Measurements from ENCODE around the gene UBTD1. TPM values are rescaled to one million over a fixed set of nuclear protein-coding genes. Genes with fewer than 3 reads are reported as not detected.

UBTD1 gene
- total RNA-seq, 4 donors from 2014 or later = 0.29 to 25.9 (median 6.7) TPM

DNA sequence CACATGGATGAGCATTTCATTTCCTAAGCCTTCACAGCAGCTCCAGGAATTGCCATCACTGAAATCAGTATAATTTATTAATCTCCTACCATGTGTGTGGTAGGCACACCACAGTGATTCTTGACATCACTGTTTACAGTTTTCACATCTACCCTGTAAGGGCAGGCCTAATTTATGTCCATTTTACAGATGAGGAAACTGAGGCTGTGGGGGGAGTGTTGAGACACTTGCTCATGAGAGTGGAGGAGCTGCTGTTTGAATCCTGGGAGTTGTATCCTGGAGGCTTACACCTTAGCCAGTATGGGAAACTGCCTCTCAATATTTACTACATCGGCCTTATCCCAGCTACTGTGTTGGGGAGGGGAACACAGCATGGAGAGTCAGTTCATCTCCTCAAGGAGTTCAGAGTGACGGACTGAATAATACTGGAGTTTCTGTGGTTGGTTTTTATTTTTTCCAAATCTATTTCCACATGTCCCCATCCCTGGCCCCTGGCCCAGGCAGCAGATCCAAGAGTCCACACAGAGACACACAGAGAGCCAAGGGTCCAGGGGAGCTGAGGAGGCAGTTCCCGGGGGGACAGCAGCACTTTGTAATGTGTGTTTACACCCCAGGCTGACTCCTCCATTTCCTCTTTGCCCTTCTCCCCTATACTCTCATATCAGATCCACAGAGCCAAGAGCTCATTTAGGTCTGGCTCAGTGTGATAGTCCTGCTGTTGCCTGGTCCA lies 13.2 kb downstream of the UBTD1 start:
- peak in 1 of 2 donors; percentile 44 for DNase-seq
- H3K27ac ChIP-seq = no peak overlapping the region

DNA sequence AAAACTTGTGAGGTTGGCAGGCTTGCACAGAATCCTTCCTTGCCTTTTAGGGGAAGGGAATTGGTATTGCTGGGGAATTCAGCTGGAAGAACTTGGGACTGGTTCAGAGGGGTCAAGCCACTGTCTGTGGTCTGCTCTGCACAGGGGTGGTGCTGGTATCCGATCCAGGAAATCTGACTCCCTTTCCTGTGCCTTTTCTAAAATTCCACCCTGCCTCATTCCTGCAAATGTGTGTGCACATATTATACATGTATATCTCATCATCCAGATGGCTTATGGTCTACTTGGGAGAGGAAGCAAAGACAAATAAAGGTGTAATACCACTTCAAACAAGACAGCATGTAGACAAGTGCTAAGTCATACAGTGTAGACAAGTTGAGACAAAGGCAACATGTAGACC lies 14.3 kb downstream of the UBTD1 start:
- Histone ChIP-seq H3K9me3 (no peaks in the 10 kb centered on the region), H3K36me3 (no peaks in the 10 kb centered on the region), H3K4me1 (no peaks in the 10 kb centered on the region), H3K4me3 (no peak overlapping the region), H3K27me3 (no peaks in the 10 kb centered on the region), H3K27ac (no peak overlapping the region)
- TF ChIP-seq, protein P1, sequence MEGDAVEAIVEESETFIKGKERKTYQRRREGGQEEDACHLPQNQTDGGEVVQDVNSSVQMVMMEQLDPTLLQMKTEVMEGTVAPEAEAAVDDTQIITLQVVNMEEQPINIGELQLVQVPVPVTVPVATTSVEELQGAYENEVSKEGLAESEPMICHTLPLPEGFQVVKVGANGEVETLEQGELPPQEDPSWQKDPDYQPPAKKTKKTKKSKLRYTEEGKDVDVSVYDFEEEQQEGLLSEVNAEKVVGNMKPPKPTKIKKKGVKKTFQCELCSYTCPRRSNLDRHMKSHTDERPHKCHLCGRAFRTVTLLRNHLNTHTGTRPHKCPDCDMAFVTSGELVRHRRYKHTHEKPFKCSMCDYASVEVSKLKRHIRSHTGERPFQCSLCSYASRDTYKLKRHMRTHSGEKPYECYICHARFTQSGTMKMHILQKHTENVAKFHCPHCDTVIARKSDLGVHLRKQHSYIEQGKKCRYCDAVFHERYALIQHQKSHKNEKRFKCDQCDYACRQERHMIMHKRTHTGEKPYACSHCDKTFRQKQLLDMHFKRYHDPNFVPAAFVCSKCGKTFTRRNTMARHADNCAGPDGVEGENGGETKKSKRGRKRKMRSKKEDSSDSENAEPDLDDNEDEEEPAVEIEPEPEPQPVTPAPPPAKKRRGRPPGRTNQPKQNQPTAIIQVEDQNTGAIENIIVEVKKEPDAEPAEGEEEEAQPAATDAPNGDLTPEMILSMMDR (IDR thresholded peaks at IDR 0.05) = no peak
- no peak for TF ChIP-seq POLR2A (IDR thresholded peaks at IDR 0.05)
- DNase-seq = no peak
- intact Hi-C loops (cut with DNase I; ENCODE audit: low total_unique reads) = no loop called here

More for the DNA sequence above, 13.2 kb downstream of the UBTD1 start:
- no peaks in the 10 kb centered on the region for H3K36me3 ChIP-seq
- intact Hi-C loops (cut with DNase I; ENCODE audit: low total_unique reads) = no loop called here
- no peaks in the 10 kb centered on the region for H3K27me3 ChIP-seq
- H3K4me1 ChIP-seq = no peaks in the 10 kb centered on the region
- no peak overlapping the region for H3K4me3 ChIP-seq
- no peaks in the 10 kb centered on the region for H3K9me3 ChIP-seq
- TF ChIP-seq, protein P1 (IDR thresholded peaks at IDR 0.05) = no peak
- no peak for TF ChIP-seq POLR2A (IDR thresholded peaks at IDR 0.05)

DNA sequence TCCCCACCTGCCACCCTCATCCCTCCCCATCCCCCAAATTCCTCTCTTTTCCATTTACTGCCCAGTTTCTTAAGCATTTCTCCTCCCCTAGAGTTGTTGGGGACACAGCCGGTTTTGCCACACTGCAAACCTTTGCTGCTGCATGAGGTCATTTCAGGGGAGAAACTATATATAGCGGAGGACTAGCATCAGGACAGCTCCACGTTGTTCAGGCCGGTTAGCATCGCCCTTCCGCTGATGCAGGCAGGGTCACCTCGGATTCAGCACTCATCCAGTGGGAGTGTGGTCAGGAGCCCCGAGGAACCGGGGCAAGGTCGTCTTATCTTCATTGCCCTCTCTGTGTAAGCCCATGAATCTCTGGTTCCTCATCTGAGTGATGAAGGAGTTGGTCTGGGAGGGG lies 15.6 kb downstream of the UBTD1 start:
- Histone ChIP-seq H3K4me1 (no peaks in the 10 kb centered on the region), H3K27me3 (no peaks in the 10 kb centered on the region), H3K36me3 (no peaks in the 10 kb centered on the region), H3K9me3 (no peaks in the 10 kb centered on the region), H3K27ac (no peak overlapping the region), H3K4me3 (no peak overlapping the region)
- no peak for TF ChIP-seq POLR2A (IDR thresholded peaks at IDR 0.05)
- TF ChIP-seq, protein P1 (IDR thresholded peaks at IDR 0.05) = no peak
- intact Hi-C loops (cut with DNase I; ENCODE audit: low total_unique reads) = no loop called here
- DNase-seq = no peak

DNA sequence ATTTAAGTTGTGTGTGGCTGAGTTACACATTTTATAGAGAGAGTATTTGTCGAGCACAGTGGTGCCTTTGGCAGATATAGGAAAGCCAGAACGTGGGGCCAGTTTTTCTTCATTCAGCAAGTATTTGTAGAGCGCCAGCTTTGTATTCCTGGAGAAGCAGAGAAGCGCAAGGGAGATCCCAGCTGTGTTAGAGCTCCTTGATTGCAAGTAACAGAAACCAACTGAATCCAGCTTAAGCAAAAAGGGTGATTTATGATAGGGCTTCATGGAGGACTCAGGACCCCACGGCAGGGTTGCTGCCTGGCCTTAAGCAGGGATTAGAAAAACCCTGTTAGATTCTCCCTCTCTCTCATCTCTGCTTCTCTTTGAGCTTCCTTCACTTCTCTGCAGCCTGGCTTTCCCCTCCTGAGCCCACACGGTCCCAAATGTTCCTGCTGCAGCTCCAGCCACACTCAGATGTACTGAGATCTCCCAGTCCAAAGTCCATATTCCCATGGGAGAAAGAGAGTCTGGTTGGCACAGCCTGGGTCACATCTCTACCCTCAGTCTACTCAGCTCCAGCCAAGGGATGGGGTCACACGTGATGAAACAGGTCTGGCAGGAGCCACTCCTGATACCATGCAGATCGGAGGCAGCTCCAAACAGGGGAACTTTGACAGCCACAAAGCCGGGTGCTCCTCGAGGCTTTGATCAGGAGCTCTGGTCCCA lies 16.7 kb downstream of the UBTD1 start:
- Histone ChIP-seq H3K27ac (no peak overlapping the region), H3K4me3 (no peak overlapping the region), H3K4me1 (no peaks in the 10 kb centered on the region), H3K9me3 (no peaks in the 10 kb centered on the region), H3K27me3 (no peaks in the 10 kb centered on the region), H3K36me3 (no peaks in the 10 kb centered on the region)
- intact Hi-C loops (cut with DNase I; ENCODE audit: low total_unique reads) = no loop called here
- TF ChIP-seq, protein P1 (IDR thresholded peaks at IDR 0.05) = no peak
- TF ChIP-seq POLR2A (IDR thresholded peaks at IDR 0.05) = no peak
- DNase-seq = no peak

DNA sequence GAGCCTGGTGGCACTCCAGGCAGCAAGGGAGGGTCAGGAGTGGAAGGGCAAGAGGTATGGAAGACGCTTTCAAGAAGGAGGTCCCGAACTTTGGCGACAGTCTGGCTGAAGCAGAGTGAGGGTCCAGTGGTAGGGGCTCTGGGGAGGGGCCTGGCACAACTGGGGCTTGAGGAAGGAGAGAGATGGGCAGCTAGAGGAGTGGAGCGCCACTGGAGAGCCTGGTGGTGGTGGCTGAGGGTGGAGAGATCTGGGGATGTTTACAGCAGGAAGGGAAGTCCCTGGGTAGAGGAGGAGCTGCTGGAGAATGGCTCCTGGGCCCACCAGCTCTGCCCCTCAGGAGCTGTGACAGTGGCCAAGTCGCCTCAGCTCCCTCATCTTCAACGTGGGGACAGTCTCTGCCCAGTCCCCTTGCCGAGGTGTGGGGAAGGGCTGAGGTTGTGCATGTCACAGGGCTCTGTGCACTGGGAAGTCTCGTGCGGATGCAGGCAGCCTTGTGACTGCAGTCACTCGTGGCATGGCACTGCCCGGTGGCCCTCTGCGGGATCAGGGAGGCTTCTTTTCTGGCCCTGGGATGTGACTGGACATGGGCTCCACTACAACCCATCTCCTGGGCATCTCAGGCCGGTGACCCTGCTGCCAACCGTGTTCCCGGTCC lies 18.5 kb downstream of the UBTD1 start:
- intact Hi-C loops (cut with DNase I; ENCODE audit: low total_unique reads) = no loop called here
- H3K9me3 ChIP-seq = no peaks in the 10 kb centered on the region
- H3K27me3 ChIP-seq = no peaks in the 10 kb centered on the region
- H3K4me3 ChIP-seq = no peak overlapping the region
- TF ChIP-seq POLR2A (IDR thresholded peaks at IDR 0.05) = no peak
- TF ChIP-seq, protein P1 (IDR thresholded peaks at IDR 0.05) = no peak
- DNase-seq = no peak
- H3K27ac ChIP-seq = peak overlapping the region in 1 of 2 donors; percentile 65
- no peaks in the 10 kb centered on the region for H3K4me1 ChIP-seq
- no peaks in the 10 kb centered on the region for H3K36me3 ChIP-seq
